K562 (cell line): Measurements from ENCODE around the gene IFITM2. TPM values are rescaled to one million over a fixed set of nuclear protein-coding genes. Genes with fewer than 3 reads are reported as not detected.

ENCODE experiments used
- BCOR ChIP-seq: fragments of 450-650 bp; IDR thresholded peaks from 2 replicates; pipeline ENCODE4 v1.6.1; 2016
- CREB3L1 ChIP-seq: fragments of 450-650 bp; IDR thresholded peaks from 2 replicates; pipeline ENCODE4 v1.6.1; 2014; ENCODE audit warnings: low read depth, mild to moderate bottlenecking, moderate library complexity, borderline replicate concordance
- HDAC2 ChIP-seq: fragments of 450-650 bp; IDR thresholded peaks from 2 replicates; pipeline ENCODE4 v1.6.1; 2016; ENCODE audit warnings: mild to moderate bottlenecking
- KAT7 ChIP-seq: sonication (generic); formaldehyde crosslinking; IDR thresholded peaks from 2 replicates; pipeline ENCODE4 v1.8.0; 2022; ENCODE audit warnings: missing genetic modification reagents, mild to moderate bottlenecking, borderline replicate concordance
- NCOR1 ChIP-seq: fragments of 450-650 bp; IDR thresholded peaks from 2 replicates; pipeline ENCODE4 v1.6.1; 2016; ENCODE audit warnings: mild to moderate bottlenecking, moderate library complexity
- POLR2B ChIP-seq: fragments of 450-650 bp; IDR thresholded peaks from 2 replicates; pipeline ENCODE4 v1.6.1; 2018; ENCODE audit warnings: low read depth; ENCODE audit not compliant: partially characterized antibody
- SFPQ ChIP-seq: fragments of 200-400 bp; formaldehyde crosslinking; IDR thresholded peaks from 2 replicates; pipeline ENCODE4 v1.6.1; 2017; ENCODE audit warnings: mild to moderate bottlenecking, low read depth, low read length, moderate library complexity
- SMARCA4 ChIP-seq: fragments of 450-650 bp; IDR thresholded peaks from 2 replicates; pipeline ENCODE4 v1.6.1; 2016
- TAF15 ChIP-seq: fragments of 200-400 bp; formaldehyde crosslinking; IDR thresholded peaks from 2 replicates; pipeline ENCODE4 v1.6.1; 2017; ENCODE audit warnings: mild to moderate bottlenecking, low read depth, low read length, moderate library complexity
- ZNF239 ChIP-seq: fragments of 250-450 bp; sonication (Bioruptor Pico); IDR thresholded peaks from 2 replicates; pipeline ENCODE4 v1.4.0; 2020; ENCODE audit warnings: mild to moderate bottlenecking
- ZNF407 ChIP-seq: fragments of 450-650 bp; IDR thresholded peaks from 2 replicates; pipeline ENCODE4 v1.6.1; 2016; ENCODE audit warnings: low read depth
- polyA plus RNA-seq, 8 experiments: library from polyadenylated mRNA; depleted of rRNA in 4 of 8; stranded (reverse) in 5 of 8; unstranded in 3 of 8; fragments of >200 nt; fragmentation: Nextera tagmentation in 2 of 8; fragmentation: Illumina TruSeq in 1 of 8; extraction: Ambion mirVana in 2 of 8; extraction: Trizol in 1 of 8; gene quantifications; 2 replicates each; pipeline versions ENCODE4 v1.2.1 to v1.2.3, GENCODE V29; 2011 to 2014; ENCODE audit warnings: inconsistent platforms in 1 of 8, missing spikeins in 1 of 8
- total RNA-seq, 7 experiments: library from RNA; depleted of rRNA in 6 of 7; stranded (reverse); fragments of >200 nt in 6 of 7; fragmentation: Illumina TruSeq in 2 of 7; extraction: Trizol in 2 of 7; gene quantifications; 2 replicates each; pipeline versions ENCODE4 v1.2.1 to v1.2.3, GENCODE V29; 2011 to 2021; ENCODE audit warnings: low replicate concordance in 1 of 7
- TF ChIP-seq, protein P1 (sequence below): sonication (generic); formaldehyde crosslinking; IDR thresholded peaks from 2 replicates; pipeline ENCODE4 v1.8.1; 2022; ENCODE audit warnings: missing genetic modification reagents
- TF ChIP-seq, protein P2 (sequence below): fragments of 450-650 bp; formaldehyde crosslinking; IDR thresholded peaks from 2 replicates; pipeline ENCODE4 v1.4.0; 2022; ENCODE audit warnings: missing genetic modification characterization

The IFITM2 gene
- total and polyA plus RNA-seq, 9 of the 15 experiments (the other 6 are each of a cell fraction or from before 2014, with no cell fraction given), result 52.8 to 4,872 (median 356) TPM

DNA sequence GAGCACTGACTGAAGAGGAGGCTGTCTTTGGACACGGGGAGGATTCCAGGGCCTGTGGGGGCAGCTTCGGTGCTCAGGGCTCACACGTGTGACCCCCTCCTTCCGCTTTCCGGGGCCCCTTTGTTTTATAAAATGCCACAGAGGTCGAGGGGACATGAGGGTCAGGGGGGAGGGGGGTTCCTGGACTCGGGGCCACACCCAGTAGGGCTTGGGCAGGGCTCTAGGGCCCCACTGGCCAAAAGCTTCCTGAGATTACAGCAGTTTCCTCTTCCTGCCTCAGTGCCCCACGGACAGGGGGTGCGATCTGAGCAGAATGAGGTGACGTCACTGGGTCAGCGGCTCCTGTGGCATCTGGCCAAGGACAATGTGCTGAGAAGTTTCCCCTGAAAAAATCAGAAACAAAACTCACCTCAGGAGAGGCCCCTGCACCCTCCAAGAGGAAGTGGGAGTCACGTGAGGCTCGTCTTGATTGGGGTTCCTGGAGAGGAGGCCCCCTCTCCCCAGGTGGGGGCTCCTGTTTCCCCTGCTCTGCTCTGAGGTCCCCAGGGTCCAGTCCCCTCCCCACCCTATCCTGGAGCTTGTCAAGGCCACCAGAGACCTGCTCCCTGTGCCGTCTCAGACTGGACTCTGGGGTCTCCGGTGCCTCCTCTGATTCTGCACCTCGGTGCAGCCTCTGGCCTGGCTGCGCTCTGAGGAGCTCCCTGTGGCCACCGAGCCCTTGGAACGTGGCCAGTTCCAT is 19.4 kb downstream of the IFITM2 start (continued):
- TF ChIP-seq ZNF407 (no peak), KAT7 (CRISPR knock-in tag) (no peak; the same call in 1 of the 2 replicates), CREB3L1 (no peak), SFPQ (no peak), ZNF239 (CRISPR knock-in tag) (no peak), POLR2B (peak; percentile 31), HDAC2 (peak; percentile 72; the same call in 1 of the 2 replicates), NCOR1 (no peak; the same call in 1 of the 2 replicates), TAF15 (no peak), BCOR (no peak), SMARCA4 (no peak)
- TF ChIP-seq, protein P1, sequence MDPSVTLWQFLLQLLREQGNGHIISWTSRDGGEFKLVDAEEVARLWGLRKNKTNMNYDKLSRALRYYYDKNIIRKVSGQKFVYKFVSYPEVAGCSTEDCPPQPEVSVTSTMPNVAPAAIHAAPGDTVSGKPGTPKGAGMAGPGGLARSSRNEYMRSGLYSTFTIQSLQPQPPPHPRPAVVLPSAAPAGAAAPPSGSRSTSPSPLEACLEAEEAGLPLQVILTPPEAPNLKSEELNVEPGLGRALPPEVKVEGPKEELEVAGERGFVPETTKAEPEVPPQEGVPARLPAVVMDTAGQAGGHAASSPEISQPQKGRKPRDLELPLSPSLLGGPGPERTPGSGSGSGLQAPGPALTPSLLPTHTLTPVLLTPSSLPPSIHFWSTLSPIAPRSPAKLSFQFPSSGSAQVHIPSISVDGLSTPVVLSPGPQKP, result no peak
- TF ChIP-seq, protein P2, sequence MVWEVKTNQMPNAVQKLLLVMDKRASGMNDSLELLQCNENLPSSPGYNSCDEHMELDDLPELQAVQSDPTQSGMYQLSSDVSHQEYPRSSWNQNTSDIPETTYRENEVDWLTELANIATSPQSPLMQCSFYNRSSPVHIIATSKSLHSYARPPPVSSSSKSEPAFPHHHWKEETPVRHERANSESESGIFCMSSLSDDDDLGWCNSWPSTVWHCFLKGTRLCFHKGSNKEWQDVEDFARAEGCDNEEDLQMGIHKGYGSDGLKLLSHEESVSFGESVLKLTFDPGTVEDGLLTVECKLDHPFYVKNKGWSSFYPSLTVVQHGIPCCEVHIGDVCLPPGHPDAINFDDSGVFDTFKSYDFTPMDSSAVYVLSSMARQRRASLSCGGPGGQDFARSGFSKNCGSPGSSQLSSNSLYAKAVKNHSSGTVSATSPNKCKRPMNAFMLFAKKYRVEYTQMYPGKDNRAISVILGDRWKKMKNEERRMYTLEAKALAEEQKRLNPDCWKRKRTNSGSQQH (CRISPR knock-in tag), result no peak
